PC-9 (cell line): ENCODE measurements around the gene LAMP1.

Experiments used
- CTCF ChIP-seq: fragments of 200-600 bp; sonication (generic); conservative IDR thresholded peaks from 2 replicates; pipeline ENCODE4 v1.6.1; 2017; ENCODE audit warnings: mixed run types, antibody characterized with exemption, mild to moderate bottlenecking, moderate library complexity
- EZH2 ChIP-seq: fragments of 200-600 bp; sonication (generic); IDR thresholded peaks from 2 replicates; pipeline ENCODE4 v1.8.0; 2017; ENCODE audit warnings: antibody characterized with exemption, low read depth

GRCh38 chr13:113323869-113324268 is 26.8 kb downstream of the LAMP1 start:
- no peak for TF ChIP-seq CTCF
- TF ChIP-seq EZH2, result no peak
